ENCODE results near the gene TCHP.
A peak's percentile ranks its signal among the peaks of the same experiment; 100 is the strongest.
"Not testable (repeated sequence)": the region's sequence is repeated elsewhere in the genome, so short reads cannot be mapped to it uniquely, and the experiment has no call there.

The TCHP gene

GRCh38 chr12:109926016-109926415 is 25.9 kb downstream of the TCHP start:
- CTCF ChIA-PET = interaction anchor here (1.3 to 2.4 kb wide), 3 partner anchors 16 to 72 kb away, joined by 3 to 21 read pairs (median 5); no protein-coding TSS in a partner anchor
- H3K4me1 Mint-ChIP-seq = no peaks in the 10 kb centered on the region
- H3K4me3 Mint-ChIP-seq = no peak overlapping the region
- no peaks in the 10 kb centered on the region for H3K9me3 Mint-ChIP-seq
- H3K27me3 Mint-ChIP-seq = no peaks in the 10 kb centered on the region
- H3K36me3 Mint-ChIP-seq = peaks cover 21% of the 10 kb centered on the region
- DNase-seq = no peak
- no peak overlapping the region for H3K27ac Mint-ChIP-seq

- Mint-ChIP-seq H3K36me3 (peaks cover 23% of the 10 kb centered on the region), H3K4me3 (no peak overlapping the region), H3K27me3 (no peaks in the 10 kb centered on the region), H3K9me3 (no peaks in the 10 kb centered on the region), H3K4me1 (no peaks in the 10 kb centered on the region), H3K27ac (no peak overlapping the region)
- DNase-seq = no peak
- CTCF ChIA-PET = interaction anchor here (1.3 to 2.4 kb wide), 3 partner anchors 17 to 73 kb away, joined by 3 to 21 read pairs (median 5); no protein-coding TSS in a partner anchor
Measured at GRCh38 chr12:109926488-109927210, 26.6 kb downstream of the TCHP start.

GRCh38 chr12:109927622-109928021 is 27.5 kb downstream of the TCHP start:
- peak; percentile 60 for DNase-seq
- no peaks in the 10 kb centered on the region for H3K9me3 Mint-ChIP-seq
- no peaks in the 10 kb centered on the region for H3K27me3 Mint-ChIP-seq
- no peaks in the 10 kb centered on the region for H3K4me1 Mint-ChIP-seq
- CTCF ChIA-PET = interaction anchor here (0.7 to 2.8 kb wide), 9 partner anchors 13 to 89 kb away, joined by 3 to 29 read pairs (median 3); no protein-coding TSS in a partner anchor
- H3K4me3 Mint-ChIP-seq = no peak overlapping the region
- H3K36me3 Mint-ChIP-seq = peaks cover 30% of the 10 kb centered on the region
- H3K27ac Mint-ChIP-seq = peak overlapping the region; percentile 13

- no peak overlapping the region for H3K27ac Mint-ChIP-seq
- CTCF ChIA-PET = interaction anchor here (0.7 to 2.8 kb wide), 11 partner anchors 13 to 1747 kb away, joined by 3 to 29 read pairs (median 3); no protein-coding TSS in a partner anchor
- DNase-seq = no peak
- H3K4me3 Mint-ChIP-seq = no peak overlapping the region
- H3K9me3 Mint-ChIP-seq = no peaks in the 10 kb centered on the region
- H3K36me3 Mint-ChIP-seq = peaks cover 35% of the 10 kb centered on the region
- H3K27me3 Mint-ChIP-seq = no peaks in the 10 kb centered on the region
- H3K4me1 Mint-ChIP-seq = no peaks in the 10 kb centered on the region
Measured at GRCh38 chr12:109928058-109928656, 28.1 kb downstream of the TCHP start.

GRCh38 chr12:109929326-109929725 is 29.3 kb downstream of the TCHP start:
- H3K4me3 Mint-ChIP-seq = not testable (repeated sequence)

GRCh38 chr12:109930028-109930800 is 30.1 kb downstream of the TCHP start:
- CTCF ChIA-PET = interaction anchor here (0.9 to 2.8 kb wide), 3 partner anchors 76 to 85 kb away, joined by 3 to 29 read pairs (median 3); no protein-coding TSS in a partner anchor
- Mint-ChIP-seq H3K4me3 (no peak overlapping the region), H3K27me3 (no peaks in the 10 kb centered on the region), H3K9me3 (no peaks in the 10 kb centered on the region), H3K36me3 (peaks cover 48% of the 10 kb centered on the region), H3K4me1 (no peaks in the 10 kb centered on the region), H3K27ac (peak overlapping the region; percentile 19)
- no peak for DNase-seq

More at GRCh38 chr12:109929326-109929725, 29.3 kb downstream of the TCHP start:
- not testable (repeated sequence) for H3K27me3 Mint-ChIP-seq, H3K9me3 Mint-ChIP-seq, H3K4me1 Mint-ChIP-seq, DNase-seq, H3K27ac Mint-ChIP-seq
- peaks cover 43% of the 10 kb centered on the region for H3K36me3 Mint-ChIP-seq
- CTCF ChIA-PET = interaction anchor here (1.2 to 2.8 kb wide), 2 partner anchors 75 to 84 kb away, joined by 3 to 29 read pairs; no protein-coding TSS in a partner anchor

GRCh38 chr12:109931143-109931542 is 31.1 kb downstream of the TCHP start:
- no peak overlapping the region for H3K4me3 Mint-ChIP-seq
- H3K36me3 Mint-ChIP-seq = peaks cover 54% of the 10 kb centered on the region
- H3K4me1 Mint-ChIP-seq = no peaks in the 10 kb centered on the region
- H3K27ac Mint-ChIP-seq = no peak overlapping the region
- CTCF ChIA-PET = interaction anchor here (0.9 to 1.7 kb wide), 3 partner anchors 9 to 77 kb away, joined by 3 to 4 read pairs (median 3); no protein-coding TSS in a partner anchor
- DNase-seq = no peak
- H3K27me3 Mint-ChIP-seq = no peaks in the 10 kb centered on the region
- no peaks in the 10 kb centered on the region for H3K9me3 Mint-ChIP-seq

- Mint-ChIP-seq H3K9me3 (no peaks in the 10 kb centered on the region), H3K4me3 (no peak overlapping the region), H3K36me3 (peaks cover 60% of the 10 kb centered on the region), H3K27me3 (no peaks in the 10 kb centered on the region), H3K4me1 (no peaks in the 10 kb centered on the region), H3K27ac (no peak overlapping the region)
- no peak for DNase-seq
- CTCF ChIA-PET = interaction anchor here (1.2 to 1.7 kb wide), 2 partner anchors 17 to 169 kb away, joined by 3 to 5 read pairs; no protein-coding TSS in a partner anchor
Measured at GRCh38 chr12:109932878-109933503, 32.9 kb downstream of the TCHP start.

GRCh38 chr12:109934026-109934425 is 34.0 kb downstream of the TCHP start:
- H3K27ac Mint-ChIP-seq = peak overlapping the region; percentile 70
- H3K4me3 Mint-ChIP-seq = no peak overlapping the region
- H3K36me3 Mint-ChIP-seq = peaks cover 69% of the 10 kb centered on the region
- DNase-seq = peak; percentile 45
- no peaks in the 10 kb centered on the region for H3K9me3 Mint-ChIP-seq
- H3K27me3 Mint-ChIP-seq = no peaks in the 10 kb centered on the region
- CTCF ChIA-PET = interaction anchor here (1.2 to 1.7 kb wide), 2 partner anchors 15 to 168 kb away, joined by 3 to 5 read pairs; no protein-coding TSS in a partner anchor
- no peaks in the 10 kb centered on the region for H3K4me1 Mint-ChIP-seq

GRCh38 chr12:109937371-109937770 is 37.3 kb downstream of the TCHP start:
- no peaks in the 10 kb centered on the region for H3K4me1 Mint-ChIP-seq
- no peak overlapping the region for H3K4me3 Mint-ChIP-seq
- no peaks in the 10 kb centered on the region for H3K27me3 Mint-ChIP-seq
- H3K27ac Mint-ChIP-seq = no peak overlapping the region
- H3K36me3 Mint-ChIP-seq = peaks cover 51% of the 10 kb centered on the region
- DNase-seq = no peak
- CTCF ChIA-PET = no interaction called here
- H3K9me3 Mint-ChIP-seq = no peaks in the 10 kb centered on the region

GRCh38 chr12:109938947-109939346 is 38.9 kb downstream of the TCHP start:
- no peaks in the 10 kb centered on the region for H3K9me3 Mint-ChIP-seq
- H3K4me1 Mint-ChIP-seq = no peaks in the 10 kb centered on the region
- no peak overlapping the region for H3K4me3 Mint-ChIP-seq
- H3K27me3 Mint-ChIP-seq = no peaks in the 10 kb centered on the region
- no peak for DNase-seq
- CTCF ChIA-PET = no interaction called here
- H3K36me3 Mint-ChIP-seq = peaks cover 45% of the 10 kb centered on the region
- H3K27ac Mint-ChIP-seq = no peak overlapping the region

- H3K36me3 Mint-ChIP-seq = peaks cover 40% of the 10 kb centered on the region
- H3K27ac Mint-ChIP-seq = no peak overlapping the region
- no peaks in the 10 kb centered on the region for H3K27me3 Mint-ChIP-seq
- CTCF ChIA-PET = interaction anchor here (1.4 kb wide), 1 partner anchor 38 kb away, joined by 5 read pairs; no protein-coding TSS in a partner anchor
- DNase-seq = no peak
- no peaks in the 10 kb centered on the region for H3K4me1 Mint-ChIP-seq
- no peaks in the 10 kb centered on the region for H3K9me3 Mint-ChIP-seq
- no peak overlapping the region for H3K4me3 Mint-ChIP-seq
Measured at GRCh38 chr12:109939504-109939903, 39.4 kb downstream of the TCHP start.

- no peaks in the 10 kb centered on the region for H3K9me3 Mint-ChIP-seq
- H3K27ac Mint-ChIP-seq = no peak overlapping the region
- H3K27me3 Mint-ChIP-seq = no peaks in the 10 kb centered on the region
- no peak overlapping the region for H3K4me3 Mint-ChIP-seq
- H3K4me1 Mint-ChIP-seq = no peaks in the 10 kb centered on the region
- peaks cover 45% of the 10 kb centered on the region for H3K36me3 Mint-ChIP-seq
- DNase-seq = no peak
- CTCF ChIA-PET = interaction anchor here (1.2 to 1.4 kb wide), 3 partner anchors 9 to 39 kb away, joined by 4 to 5 read pairs (median 4); no protein-coding TSS in a partner anchor
Measured at GRCh38 chr12:109940339-109940923, 40.4 kb downstream of the TCHP start.
